Measurements from ENCODE around the gene BORCS6. TPM values are rescaled to one million over a fixed set of nuclear protein-coding genes. Genes with fewer than 3 reads are reported as not detected.
A peak's percentile ranks its signal among the peaks of the same experiment; 100 is the strongest.

BORCS6 gene
- total and polyA plus RNA-seq, 9 of the 15 experiments (the other 6 are each of a cell fraction or from before 2014, with no cell fraction given) = 0.01 to 7.4 (median 2.3) TPM

- TF ChIP-seq ZBTB11 (CRISPR knock-in tag; IDR thresholded peaks at IDR 0.05) (peak in 1 of 3 experiments; percentile 78; a peak in 2 of 6 replicates), E2F6 (IDR thresholded peaks at IDR 0.05; ENCODE audit: borderline replicate concordance in 1 of 2, extremely low read depth in 1 of 2, insufficient read depth in 1 of 2, insufficient read length in 1 of 2, low read depth in 1 of 2, low read length in 1 of 2, poor library complexity in 1 of 2, severe bottlenecking in 1 of 2) (peak; percentile 83 to 93), ETS2 (tag; IDR thresholded peaks at IDR 0.05; ENCODE audit: borderline replicate concordance, poor library complexity, severe bottlenecking) (no peak), GTF2F1 (IDR thresholded peaks at IDR 0.05; ENCODE audit: low read depth, low read length) (no peak), VEZF1 (CRISPR knock-in tag; IDR thresholded peaks at IDR 0.05) (peak; percentile 62; the same call in 1 of the 2 replicates), RAD21 (CRISPR knock-in tag; conservative IDR thresholded peaks at IDR 0.05 in 1 of 2, IDR thresholded peaks at IDR 0.05 in 1 of 2) (peak; percentile 27 to 43), SAFB2 (IDR thresholded peaks at IDR 0.05; ENCODE audit: borderline replicate concordance, low read depth, low read length, severe bottlenecking) (no peak), JUNB (CRISPR knock-in tag; conservative IDR thresholded peaks at IDR 0.05) (no peak), GATAD2A (IDR thresholded peaks at IDR 0.05) (0 out of 2 replicates have a peak, but pooled peaks have one; percentile 12), SNIP1 (IDR thresholded peaks at IDR 0.05; ENCODE audit: low read depth) (no peak), HOMEZ (CRISPR knock-in tag; IDR thresholded peaks at IDR 0.05) (no peak), ZNF778 (CRISPR knock-in tag; IDR thresholded peaks at IDR 0.05) (no peak), ZNF780A (CRISPR knock-in tag; IDR thresholded peaks at IDR 0.05) (no peak), NFIX (CRISPR knock-in tag; IDR thresholded peaks at IDR 0.05; ENCODE audit: low read depth) (no peak), MNT (conservative IDR thresholded peaks at IDR 0.05) (peak in 1 of 2 experiments; percentile 73)
These were observed 33.6 kb upstream of the BORCS6 start (continued) for GRCh38 chr17:8223356-8224126.
